ENCODE measurements around the gene SORCS3. TPM values are rescaled to one million over a fixed set of nuclear protein-coding genes. Genes with fewer than 3 reads are reported as not detected.

SORCS3 gene
- total RNA-seq, 1 experiment from 2014 or later = 0.04 TPM

DNA sequence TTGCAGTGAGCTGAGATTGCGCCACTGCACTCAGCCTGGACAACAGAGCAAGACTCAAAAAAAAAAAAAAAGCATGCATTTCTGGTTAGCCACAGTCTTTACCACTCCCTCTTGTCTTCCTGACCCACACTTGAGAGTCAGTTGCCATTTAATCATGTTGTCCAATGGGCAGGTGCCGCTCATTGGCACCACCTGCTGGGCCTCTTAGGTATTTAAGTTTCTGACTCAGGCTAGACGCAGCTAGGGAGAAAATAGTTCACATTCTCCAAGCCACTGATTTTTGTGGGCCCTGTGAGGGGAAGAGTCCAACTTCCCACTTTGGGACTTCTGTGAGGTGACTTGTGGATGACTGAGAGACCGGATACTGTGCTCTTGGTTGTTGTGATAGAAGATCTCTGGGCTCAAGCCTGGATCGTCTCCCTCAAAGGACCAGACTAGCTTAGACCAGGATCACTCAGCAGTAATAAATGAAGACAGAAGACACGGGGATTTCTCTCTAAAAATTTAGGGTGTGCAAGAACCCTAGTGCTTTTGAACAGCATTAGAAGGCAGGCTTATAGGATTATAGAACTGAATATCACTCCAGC is 26.8 kb upstream of the SORCS3 start:
- Histone ChIP-seq H2AFZ (ENCODE audit: low read length) (no peak overlapping the region), H2AK5ac (ENCODE audit: insufficient read length, low read length) (no peak overlapping the region), H2BK20ac (ENCODE audit: low read depth, low read length, poor library complexity, severe bottlenecking) (no peak overlapping the region), H3K4me1 (ENCODE audit: insufficient read depth, low read length) (no peaks in the 10 kb centered on the region), H3K56ac (ENCODE audit: insufficient read length, low read depth, low read length) (no peak overlapping the region), H3K9ac (ENCODE audit: extremely low read depth, insufficient read length, low read length) (no peak overlapping the region), H3K27ac (ENCODE audit: insufficient read length, low read depth, low read length) (no peak overlapping the region), H3K27me3 (ENCODE audit: insufficient read depth, low read length) (no peaks in the 10 kb centered on the region), H2BK120ac (ENCODE audit: low read depth, low read length, poor library complexity, severe bottlenecking) (no peak overlapping the region), H2BK5ac (ENCODE audit: insufficient read length, low read length) (no peak overlapping the region), H3K18ac (ENCODE audit: insufficient read length, low read depth, low read length) (no peak overlapping the region), H3K4ac (ENCODE audit: low read depth, low read length) (no peak overlapping the region), H3K79me1 (ENCODE audit: insufficient read depth, low read depth, low read length, poor library complexity, severe bottlenecking) (no peaks in the 10 kb centered on the region), H3T11ph (ENCODE audit: low read length) (no peak overlapping the region), H3K79me2 (ENCODE audit: insufficient read depth, low read length) (no peaks in the 10 kb centered on the region), H3K23ac (ENCODE audit: insufficient read length, low read depth, low read length) (no peak overlapping the region), H3K14ac (ENCODE audit: insufficient read depth, low read length) (no peak overlapping the region), H3K9me3 (ENCODE audit: control insufficient read depth, low read depth, low read length) (no peaks in the 10 kb centered on the region), H3K4me2 (ENCODE audit: insufficient read depth, insufficient read length, low read length) (no peak overlapping the region), H4K20me1 (ENCODE audit: control insufficient read depth, insufficient read depth, insufficient read length) (no peaks in the 10 kb centered on the region), H4K5ac (ENCODE audit: insufficient read length, low read depth, low read length) (no peak overlapping the region), H2BK12ac (ENCODE audit: insufficient read length, low read depth, low read length) (no peak overlapping the region), H4K91ac (ENCODE audit: insufficient read length, low read depth, low read length) (no peak overlapping the region), H2BK15ac (ENCODE audit: low read depth, low read length) (no peak overlapping the region), H3K23me2 (ENCODE audit: insufficient read length, low read depth, low read length, poor library complexity, severe bottlenecking) (no peaks in the 10 kb centered on the region), H4K8ac (replicated peaks; ENCODE audit: insufficient read length, low read depth, low read length) (no peak overlapping the region)
- DNase-seq = peak; percentile 55
- no peak overlapping the region for H3K4me3 Mint-ChIP-seq
- peaks cover 11 to 13% of the 10 kb centered on the region in 2 experiments; a peak in 4 of 5 replicates for H3K9me3 Mint-ChIP-seq
- peaks cover 2% of the 10 kb centered on the region; the same call in 1 of the 2 replicates for H3K27me3 Mint-ChIP-seq (ENCODE audit: low read depth)
- peak; percentile 76 for TF ChIP-seq CTCF (conservative IDR thresholded peaks at IDR 0.05)
- no CpG with 5 or more reads among the region's 6 CpGs for WGBS (ENCODE audit: extremely low coverage, insufficient read length, low lambda C conversion rate)
- H3K27ac Mint-ChIP-seq = no peak overlapping the region
- H3K4me1 Mint-ChIP-seq = peaks cover 0 to 4% of the 10 kb centered on the region in 2 experiments; a peak in 1 of 4 replicates
- peaks cover 3 to 8% (median 3%) of the 10 kb centered on the region in 3 experiments; a peak in 5 of 7 replicates for H3K36me3 Mint-ChIP-seq (ENCODE audit: insufficient read depth in 1 of 3, low read depth in 3 of 3)

Measured in H9 (cell line).